Suppressor macrophage treated with lipopolysaccharide for 1 hour (primary cell): Measurements from ENCODE around the gene DIDO1.

Experiments
- DNase-seq, 3 donors: peaks; one replicate each; pipeline ENCODE4 v3.0.0-alpha.2; 2020 to 2022

Gene DIDO1

DNA sequence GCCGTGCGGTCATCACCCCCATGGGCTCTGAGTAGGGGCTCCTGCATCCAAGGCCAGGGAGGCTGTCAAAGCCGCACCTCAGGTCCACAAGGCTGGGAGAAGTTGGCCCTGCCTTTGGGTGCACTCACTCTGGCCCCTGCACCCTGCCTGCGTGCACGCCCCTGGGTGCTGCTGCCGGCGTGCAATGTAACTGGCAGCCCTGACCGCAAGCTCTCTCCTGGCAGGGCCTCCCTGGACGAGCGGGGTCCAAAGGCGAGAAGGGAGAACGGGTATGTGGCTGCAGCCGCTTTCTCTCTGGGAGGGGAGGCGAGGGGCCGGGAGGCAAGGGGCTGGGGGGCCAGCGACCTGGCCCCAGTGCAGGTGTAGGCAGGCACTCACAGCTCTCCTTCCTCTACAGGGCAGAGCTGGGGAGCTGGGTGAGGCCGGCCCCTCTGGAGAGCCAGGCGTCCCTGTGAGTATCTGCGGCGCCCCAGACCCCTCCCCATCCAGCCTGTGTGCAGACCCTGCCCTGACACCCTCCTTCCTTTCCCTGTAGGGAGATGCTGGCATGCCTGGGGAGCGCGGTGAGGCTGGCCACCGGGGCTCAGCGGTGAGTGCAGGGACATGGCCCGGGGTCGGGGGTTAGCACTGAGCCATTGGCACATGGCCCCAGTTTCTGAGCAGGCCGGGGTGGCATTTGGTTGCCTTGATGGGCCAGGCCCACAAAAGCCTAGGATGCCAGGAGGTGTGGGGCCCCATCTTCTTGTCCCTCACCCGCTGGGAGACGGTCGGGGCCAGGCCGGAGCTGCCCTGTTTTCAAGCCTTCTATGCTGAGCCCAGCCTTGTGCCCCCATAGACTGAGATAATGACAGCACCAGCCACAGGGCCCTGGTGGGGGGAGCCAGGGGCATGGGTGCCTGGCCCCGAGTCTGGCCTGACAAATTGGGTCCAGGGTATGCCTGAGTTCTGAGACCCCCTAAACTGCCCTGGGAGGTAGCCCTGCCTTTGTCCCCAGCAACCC, 96.8 kb downstream of the DIDO1 start:
- DNase-seq = no peak

DNA sequence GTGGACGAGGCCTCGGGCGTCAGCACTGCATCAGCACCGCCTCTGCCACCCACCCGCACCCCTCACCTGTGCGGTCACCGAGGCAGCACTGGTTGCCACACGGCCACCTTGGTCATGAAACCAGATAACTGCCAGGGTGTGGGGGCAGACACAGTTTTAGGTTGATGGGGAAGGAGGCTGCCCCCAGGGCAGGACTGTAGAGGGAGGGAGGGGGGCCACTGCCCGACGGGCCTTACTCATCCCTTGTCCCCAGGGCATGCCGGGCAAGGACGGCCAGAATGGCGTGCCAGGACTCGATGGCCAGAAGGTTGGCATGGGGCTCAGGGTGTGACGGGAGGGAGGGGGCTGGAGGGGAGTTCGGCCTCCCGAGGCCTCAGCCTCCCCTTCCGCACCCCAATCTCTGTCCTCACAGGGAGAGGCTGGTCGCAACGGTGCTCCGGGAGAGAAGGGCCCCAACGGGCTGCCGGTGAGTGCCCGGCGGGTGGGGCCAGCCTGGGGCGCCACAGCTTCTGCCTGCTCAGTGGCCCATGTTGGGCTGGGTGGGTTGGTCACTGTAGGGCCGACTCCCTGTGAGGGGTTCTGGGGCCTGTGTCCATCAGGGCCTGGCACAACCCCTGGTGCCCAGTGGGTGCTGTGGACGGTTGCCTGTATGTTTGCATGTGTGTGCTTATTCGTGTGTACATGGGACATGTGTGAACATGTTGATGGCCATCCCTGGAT, 97.6 kb downstream of the DIDO1 start:
- no peak for DNase-seq

DNA sequence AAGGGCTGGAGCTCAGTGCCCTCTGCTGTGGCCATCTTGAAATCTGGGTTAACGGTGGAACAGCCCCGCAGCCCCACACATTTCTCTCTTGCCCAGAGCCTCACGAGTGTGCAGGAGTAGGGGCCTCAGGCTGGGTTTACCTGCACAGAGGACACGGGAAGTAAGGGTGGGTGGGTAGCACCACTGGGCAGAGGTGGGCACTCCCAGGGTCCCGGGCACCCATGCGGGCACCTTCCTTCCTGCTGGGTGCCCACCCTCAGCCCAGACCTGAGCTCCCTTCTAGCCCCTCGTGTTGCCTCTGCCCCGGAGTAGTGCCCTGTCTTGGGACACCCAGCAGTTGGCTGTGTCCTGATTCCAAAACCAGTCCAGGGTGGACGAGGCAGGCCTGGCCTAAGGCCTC, 98.3 kb downstream of the DIDO1 start:
- DNase-seq = no peak
